Ishikawa (cell line): ENCODE measurements around the gene SGK2.

Experiments used
- CEBPB ChIP-seq: IDR thresholded peaks from 2 replicates; pipeline ENCODE4 v1.6.1; 2012
- CREB1 ChIP-seq: IDR thresholded peaks from 2 replicates; pipeline ENCODE4 v1.6.1; 2012; ENCODE audit warnings: low read depth
- EGR1 ChIP-seq: IDR thresholded peaks from 2 replicates; pipeline ENCODE4 v1.6.1; 2012
- EP300 ChIP-seq: IDR thresholded peaks from 2 replicates; pipeline ENCODE4 v1.6.1; 2012; ENCODE audit warnings: borderline replicate concordance
- FOXM1 ChIP-seq: IDR thresholded peaks from 2 replicates; pipeline ENCODE4 v1.6.1; 2012; ENCODE audit warnings: low read depth, borderline replicate concordance
- MAX ChIP-seq: IDR thresholded peaks from 2 replicates; pipeline ENCODE4 v1.6.1; 2012
- NFIC ChIP-seq: IDR thresholded peaks from 2 replicates; pipeline ENCODE4 v1.6.1; 2012
- RAD21 ChIP-seq: IDR thresholded peaks from 2 replicates; pipeline ENCODE4 v1.6.1; 2012; ENCODE audit warnings: low read depth
- REST ChIP-seq: IDR thresholded peaks from 2 replicates; pipeline ENCODE4 v1.6.1; 2012; ENCODE audit warnings: low read depth, mild to moderate bottlenecking
- TAF1 ChIP-seq: IDR thresholded peaks from 2 replicates; pipeline ENCODE4 v1.6.1; 2012; ENCODE audit warnings: low read depth, mild to moderate bottlenecking
- TCF12 ChIP-seq: IDR thresholded peaks from 2 replicates; pipeline ENCODE4 v1.6.1; 2012; ENCODE audit warnings: low read depth
- TEAD4 ChIP-seq: IDR thresholded peaks from 2 replicates; pipeline ENCODE4 v1.6.1; 2012
- USF1 ChIP-seq: IDR thresholded peaks from 2 replicates; pipeline ENCODE4 v1.6.1; 2012
- YY1 ChIP-seq: IDR thresholded peaks from 2 replicates; pipeline ENCODE4 v1.6.1; 2012; ENCODE audit warnings: low read depth
- ZBTB7A ChIP-seq: IDR thresholded peaks from 2 replicates; pipeline ENCODE4 v1.6.1; 2012; ENCODE audit warnings: low read depth

Gene SGK2

GRCh38 chr20:43605715-43606114, 46.9 kb downstream of the SGK2 start:
- no peak for TF ChIP-seq USF1
- no peak for TF ChIP-seq EGR1
- TF ChIP-seq TEAD4: no peak
- no peak for TF ChIP-seq MAX
- no peak for TF ChIP-seq TAF1
- TF ChIP-seq CEBPB: no peak
- TF ChIP-seq ZBTB7A: no peak
- TF ChIP-seq CREB1: no peak
- no peak for TF ChIP-seq REST
- no peak for TF ChIP-seq NFIC
- no peak for TF ChIP-seq RAD21
- TF ChIP-seq YY1: no peak
- TF ChIP-seq TCF12: no peak
- no peak for TF ChIP-seq FOXM1
- TF ChIP-seq EP300: no peak

- TF ChIP-seq TCF12 (no peak), EGR1 (no peak), YY1 (no peak), RAD21 (no peak), CEBPB (no peak), REST (no peak), CREB1 (no peak), USF1 (no peak)
Observed at GRCh38 chr20:43631598-43631997, 72.8 kb downstream of the SGK2 start.
